A549 (cell line): ENCODE results near the gene ZFP36L1.

Experiments
- CEBPB ChIP-seq, 2 experiments: fragments of >200 bp in 1 of 2; sonication (Bioruptor Twin) in 1 of 2; formaldehyde crosslinking in 1 of 2; IDR thresholded peaks; 2 replicates each; pipeline ENCODE4 v1.6.1; 2012 to 2016
- E2F6 ChIP-seq: IDR thresholded peaks from 2 replicates; pipeline ENCODE4 v1.6.1; 2012; ENCODE audit warnings: low read depth, borderline replicate concordance
- EP300 ChIP-seq, 2 experiments: fragments of >200 bp; sonication (Bioruptor Twin); formaldehyde crosslinking; IDR thresholded peaks; 2 replicates in 1 of 2; 3 replicates in 1 of 2; pipeline ENCODE4 v1.6.1; 2016 to 2017
- FOSB ChIP-seq: fragments of 250-450 bp; sonication (Bioruptor Pico); IDR thresholded peaks from 2 replicates; pipeline ENCODE4 v1.5.0; 2020; ENCODE audit warnings: mild to moderate bottlenecking, moderate library complexity
- HOXB13 ChIP-seq: fragments of 250-450 bp; sonication (Bioruptor Pico); IDR thresholded peaks from 2 replicates; pipeline ENCODE4 v1.5.0; 2020; ENCODE audit warnings: low read depth, mild to moderate bottlenecking, moderate library complexity
- KDM1A ChIP-seq: fragments of 200-600 bp; sonication (generic); IDR thresholded peaks from 2 replicates; pipeline ENCODE4 v1.6.1; 2016; ENCODE audit warnings: low read depth, mild to moderate bottlenecking
- NR3C1 ChIP-seq: fragments of >200 bp; sonication (Bioruptor Twin); formaldehyde crosslinking; IDR thresholded peaks from 3 replicates; pipeline ENCODE4 v1.6.1; 2017
- POLR2A ChIP-seq: IDR thresholded peaks from 2 replicates; pipeline ENCODE4 v1.6.1; 2012; ENCODE audit warnings: mild to moderate bottlenecking, low read length
- REST ChIP-seq: fragments of 200-600 bp; sonication (generic); IDR thresholded peaks from 2 replicates; pipeline ENCODE4 v1.6.1; 2016; ENCODE audit warnings: antibody characterized with exemption, mild to moderate bottlenecking, moderate library complexity
- RFX5 ChIP-seq: fragments of 450-650 bp; IDR thresholded peaks from 2 replicates; pipeline ENCODE4 v1.7.1; 2014; ENCODE audit warnings: antibody characterized with exemption, mild to moderate bottlenecking, moderate library complexity
- SMC3 ChIP-seq: fragments of >200 bp; sonication (Bioruptor Twin); formaldehyde crosslinking; IDR thresholded peaks from 3 replicates; pipeline ENCODE4 v1.6.1; 2018; ENCODE audit warnings: inconsistent platforms
- TFCP2L1 ChIP-seq: fragments of 250-450 bp; sonication (Bioruptor Pico); IDR thresholded peaks from 2 replicates; pipeline ENCODE4 v1.5.0; 2021; ENCODE audit warnings: mild to moderate bottlenecking
- ZNF302 ChIP-seq: fragments of 250-450 bp; sonication (Bioruptor Pico); IDR thresholded peaks from 2 replicates; pipeline ENCODE4 v1.9.0; 2021; ENCODE audit warnings: inconsistent platforms, mild to moderate bottlenecking, moderate library complexity
- TF ChIP-seq, protein P1 (sequence below): fragments of >200 bp; sonication (Bioruptor Twin); formaldehyde crosslinking; IDR thresholded peaks from 3 replicates; pipeline ENCODE4 v1.5.1; 2016

GRCh38 chr14:68800390-68800789 is 7.5 kb upstream of the ZFP36L1 start:
- TF ChIP-seq NR3C1, result no peak
- no peak for TF ChIP-seq CEBPB (IDR thresholded peaks at IDR 0.05)
- no peak for TF ChIP-seq FOSB
- TF ChIP-seq POLR2A, result no peak
- no peak for TF ChIP-seq EP300 (IDR thresholded peaks at IDR 0.05)
- TF ChIP-seq, protein P1, sequence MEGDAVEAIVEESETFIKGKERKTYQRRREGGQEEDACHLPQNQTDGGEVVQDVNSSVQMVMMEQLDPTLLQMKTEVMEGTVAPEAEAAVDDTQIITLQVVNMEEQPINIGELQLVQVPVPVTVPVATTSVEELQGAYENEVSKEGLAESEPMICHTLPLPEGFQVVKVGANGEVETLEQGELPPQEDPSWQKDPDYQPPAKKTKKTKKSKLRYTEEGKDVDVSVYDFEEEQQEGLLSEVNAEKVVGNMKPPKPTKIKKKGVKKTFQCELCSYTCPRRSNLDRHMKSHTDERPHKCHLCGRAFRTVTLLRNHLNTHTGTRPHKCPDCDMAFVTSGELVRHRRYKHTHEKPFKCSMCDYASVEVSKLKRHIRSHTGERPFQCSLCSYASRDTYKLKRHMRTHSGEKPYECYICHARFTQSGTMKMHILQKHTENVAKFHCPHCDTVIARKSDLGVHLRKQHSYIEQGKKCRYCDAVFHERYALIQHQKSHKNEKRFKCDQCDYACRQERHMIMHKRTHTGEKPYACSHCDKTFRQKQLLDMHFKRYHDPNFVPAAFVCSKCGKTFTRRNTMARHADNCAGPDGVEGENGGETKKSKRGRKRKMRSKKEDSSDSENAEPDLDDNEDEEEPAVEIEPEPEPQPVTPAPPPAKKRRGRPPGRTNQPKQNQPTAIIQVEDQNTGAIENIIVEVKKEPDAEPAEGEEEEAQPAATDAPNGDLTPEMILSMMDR, result no peak
- TF ChIP-seq REST, result no peak
- no peak for TF ChIP-seq ZNF302
- TF ChIP-seq HOXB13, result no peak
- TF ChIP-seq E2F6, result no peak
- no peak for TF ChIP-seq SMC3
- no peak for TF ChIP-seq TFCP2L1 (CRISPR knock-in tag)
- no peak for TF ChIP-seq RFX5
- TF ChIP-seq KDM1A, result no peak
